ENCODE data around the gene PAPPA. TPM values are rescaled to one million over a fixed set of nuclear protein-coding genes. Genes with fewer than 3 reads are reported as not detected.

Gene PAPPA
- total RNA-seq, 2 experiments from 2014 or later, result not detected

DNA sequence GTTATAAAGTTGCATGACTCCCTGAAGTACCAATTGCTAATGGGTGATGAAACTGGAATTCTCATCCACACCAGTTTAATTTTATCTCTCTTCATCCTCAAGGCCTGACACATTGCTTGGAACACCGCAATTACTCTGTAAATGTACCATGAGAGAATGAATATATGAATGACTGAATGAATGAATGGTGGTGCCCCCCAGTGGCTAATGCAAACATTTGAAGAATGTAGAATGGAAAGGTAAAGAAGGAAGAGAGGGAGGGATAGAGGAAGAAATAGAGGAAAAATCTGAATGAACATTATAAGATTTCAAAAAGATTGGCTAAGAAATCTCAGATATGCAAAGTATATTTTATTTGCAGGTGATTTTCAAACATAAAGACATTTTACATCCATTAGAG lies 13.1 kb downstream of the PAPPA start:
- H3K4me1 Mint-ChIP-seq (ENCODE audit: low read depth), result no peaks in the 10 kb centered on the region
- no peaks in the 10 kb centered on the region for H3K9me3 Mint-ChIP-seq
- TF ChIP-seq, protein P1, sequence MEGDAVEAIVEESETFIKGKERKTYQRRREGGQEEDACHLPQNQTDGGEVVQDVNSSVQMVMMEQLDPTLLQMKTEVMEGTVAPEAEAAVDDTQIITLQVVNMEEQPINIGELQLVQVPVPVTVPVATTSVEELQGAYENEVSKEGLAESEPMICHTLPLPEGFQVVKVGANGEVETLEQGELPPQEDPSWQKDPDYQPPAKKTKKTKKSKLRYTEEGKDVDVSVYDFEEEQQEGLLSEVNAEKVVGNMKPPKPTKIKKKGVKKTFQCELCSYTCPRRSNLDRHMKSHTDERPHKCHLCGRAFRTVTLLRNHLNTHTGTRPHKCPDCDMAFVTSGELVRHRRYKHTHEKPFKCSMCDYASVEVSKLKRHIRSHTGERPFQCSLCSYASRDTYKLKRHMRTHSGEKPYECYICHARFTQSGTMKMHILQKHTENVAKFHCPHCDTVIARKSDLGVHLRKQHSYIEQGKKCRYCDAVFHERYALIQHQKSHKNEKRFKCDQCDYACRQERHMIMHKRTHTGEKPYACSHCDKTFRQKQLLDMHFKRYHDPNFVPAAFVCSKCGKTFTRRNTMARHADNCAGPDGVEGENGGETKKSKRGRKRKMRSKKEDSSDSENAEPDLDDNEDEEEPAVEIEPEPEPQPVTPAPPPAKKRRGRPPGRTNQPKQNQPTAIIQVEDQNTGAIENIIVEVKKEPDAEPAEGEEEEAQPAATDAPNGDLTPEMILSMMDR (IDR thresholded peaks at IDR 0.05), result no peak
- H3K4me3 Mint-ChIP-seq, result no peak overlapping the region
- H3K36me3 Mint-ChIP-seq (ENCODE audit: low read depth), result no peaks in the 10 kb centered on the region
- ATAC-seq (no peak), DNase-seq (no peak)
- H3K27ac Mint-ChIP-seq, result no peak overlapping the region
- ChIA-PET POLR2A (no interaction called here), CTCF (no interaction called here)
- intact Hi-C loops (cut with micrococcal nuclease), result no loop called here
- H3K27me3 Mint-ChIP-seq, result no peaks in the 10 kb centered on the region

DNA sequence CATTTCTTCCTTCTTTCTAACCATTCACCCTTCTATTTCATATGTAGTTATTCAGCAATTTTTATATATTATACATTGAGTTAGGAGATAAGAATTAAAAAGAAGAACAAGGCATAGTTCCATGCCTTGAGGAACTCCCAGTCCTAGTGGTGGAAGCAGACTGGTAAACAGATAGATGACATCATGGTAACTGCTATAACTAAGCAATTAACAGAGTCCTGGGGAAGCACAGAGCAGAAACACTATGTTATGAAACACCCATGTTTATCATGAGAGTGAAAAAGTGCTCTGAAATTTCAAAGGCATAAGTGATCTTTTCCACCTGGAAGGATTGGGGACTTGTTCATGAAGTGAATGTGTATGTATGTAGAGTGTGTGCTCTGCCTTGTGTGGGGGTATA lies 14.6 kb downstream of the PAPPA start:
- Mint-ChIP-seq H3K4me3 (no peak overlapping the region), H3K4me1 (ENCODE audit: low read depth) (no peaks in the 10 kb centered on the region), H3K27me3 (no peaks in the 10 kb centered on the region), H3K36me3 (ENCODE audit: low read depth) (no peaks in the 10 kb centered on the region), H3K27ac (no peak overlapping the region), H3K9me3 (no peaks in the 10 kb centered on the region)
- ChIA-PET POLR2A (no interaction called here), CTCF (no interaction called here)
- no peak for DNase-seq
- no peak for ATAC-seq
- TF ChIP-seq, protein P1 (IDR thresholded peaks at IDR 0.05), result no peak
- intact Hi-C loops (cut with micrococcal nuclease), result no loop called here

DNA sequence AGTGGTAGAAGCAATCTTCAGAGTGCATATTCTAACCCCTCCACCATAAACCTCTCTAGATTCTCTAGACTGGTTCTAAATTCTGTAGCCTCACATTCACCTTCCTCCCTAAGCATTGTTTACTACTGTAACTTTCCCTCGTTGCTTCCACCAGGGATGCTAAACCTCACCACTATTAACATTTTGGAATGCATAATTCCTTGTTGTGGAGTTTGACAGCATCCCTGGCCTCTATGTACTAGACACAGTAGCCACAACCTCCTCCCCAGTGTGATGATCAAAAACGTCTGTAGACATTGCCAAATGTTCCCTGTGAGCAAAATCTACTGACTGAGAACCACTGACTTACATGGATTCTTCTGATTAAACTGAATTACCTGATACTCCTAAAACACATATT lies 18.6 kb downstream of the PAPPA start:
- Mint-ChIP-seq H3K4me3 (no peak overlapping the region), H3K9me3 (no peaks in the 10 kb centered on the region), H3K27me3 (peaks cover 2% of the 10 kb centered on the region), H3K4me1 (ENCODE audit: low read depth) (no peaks in the 10 kb centered on the region), H3K27ac (no peak overlapping the region), H3K36me3 (ENCODE audit: low read depth) (no peaks in the 10 kb centered on the region)
- ChIA-PET POLR2A (no interaction called here), CTCF (no interaction called here)
- ATAC-seq, result no peak
- TF ChIP-seq, protein P1 (IDR thresholded peaks at IDR 0.05), result no peak
- intact Hi-C loops (cut with micrococcal nuclease), result no loop called here
- DNase-seq, result no peak

DNA sequence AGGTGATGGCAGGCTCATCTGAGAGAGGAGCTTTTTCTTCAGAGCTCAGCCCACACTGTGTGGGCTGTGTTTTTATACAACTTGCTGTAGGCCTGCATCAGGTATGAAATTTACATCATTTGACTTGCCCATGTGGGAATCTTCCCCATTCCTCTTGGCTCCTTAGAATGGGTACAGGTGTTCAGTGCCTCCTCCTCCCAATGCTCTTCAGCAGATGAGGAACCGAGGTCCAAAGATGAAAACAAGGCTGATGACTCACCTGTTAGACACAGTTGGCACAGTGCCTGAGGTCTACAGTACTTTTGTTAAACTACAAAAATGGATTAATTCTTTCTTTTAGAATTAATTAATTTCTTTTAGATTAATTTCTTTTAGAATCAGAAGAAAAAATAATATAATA lies 20.8 kb downstream of the PAPPA start:
- intact Hi-C loops (cut with micrococcal nuclease), result no loop called here
- Mint-ChIP-seq H3K36me3 (ENCODE audit: low read depth) (no peaks in the 10 kb centered on the region), H3K27me3 (peaks cover 2% of the 10 kb centered on the region), H3K27ac (no peak overlapping the region), H3K9me3 (no peaks in the 10 kb centered on the region), H3K4me1 (ENCODE audit: low read depth) (no peaks in the 10 kb centered on the region), H3K4me3 (no peak overlapping the region)
- TF ChIP-seq, protein P1 (IDR thresholded peaks at IDR 0.05), result no peak
- ATAC-seq (no peak), DNase-seq (no peak)
- ChIA-PET CTCF (interaction anchor here (1.3 kb wide), 1 partner anchor 24 kb away, joined by 3 read pairs; no protein-coding TSS in a partner anchor), POLR2A (no interaction called here)

DNA sequence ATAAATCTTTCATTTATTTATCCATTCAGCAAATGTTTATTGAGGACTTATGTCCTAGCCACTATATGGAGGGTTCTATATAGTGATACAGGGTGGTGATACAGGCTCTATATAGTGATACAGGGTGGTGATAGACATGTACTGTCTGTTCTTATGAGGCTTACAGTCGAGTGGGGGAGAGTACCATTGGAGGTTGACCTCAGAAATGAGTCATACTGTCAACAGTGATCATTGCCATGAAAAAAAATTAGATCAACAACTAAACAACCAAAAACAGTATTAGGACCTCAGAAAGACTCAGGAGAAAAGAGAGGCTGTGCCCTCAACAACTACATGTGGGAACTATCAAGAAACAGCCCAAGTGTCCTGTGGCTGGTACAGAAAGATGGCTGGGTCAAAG lies 22.0 kb downstream of the PAPPA start:
- Mint-ChIP-seq H3K9me3 (no peaks in the 10 kb centered on the region), H3K36me3 (ENCODE audit: low read depth) (no peaks in the 10 kb centered on the region), H3K4me1 (ENCODE audit: low read depth) (no peaks in the 10 kb centered on the region), H3K27me3 (peaks cover 4% of the 10 kb centered on the region), H3K27ac (no peak overlapping the region), H3K4me3 (no peak overlapping the region)
- ChIA-PET CTCF (no interaction called here), POLR2A (no interaction called here)
- intact Hi-C loops (cut with micrococcal nuclease), result no loop called here
- ATAC-seq (no peak), DNase-seq (no peak)
- TF ChIP-seq, protein P1 (IDR thresholded peaks at IDR 0.05), result no peak
